ENCODE measurements around the gene EMC10.

DNA sequence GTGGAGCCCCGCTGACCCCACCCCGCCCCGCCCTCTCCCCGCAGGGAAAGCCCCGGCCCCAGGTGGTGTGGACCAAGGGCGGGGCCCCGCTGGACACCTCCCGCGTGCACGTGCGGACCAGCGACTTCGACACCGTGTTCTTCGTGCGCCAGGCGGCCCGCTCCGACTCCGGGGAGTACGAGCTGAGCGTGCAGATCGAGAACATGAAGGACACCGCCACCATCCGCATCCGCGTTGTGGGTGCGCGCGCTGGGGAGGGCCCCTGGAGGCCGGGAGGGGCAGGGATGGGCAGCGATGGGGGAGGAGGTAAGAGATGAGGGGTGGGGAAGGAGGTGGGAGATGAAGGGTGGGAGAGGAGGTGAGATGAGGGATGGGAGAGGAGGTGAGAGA is 17.2 kb upstream of the EMC10 start:
- TF ChIP-seq, protein P1, sequence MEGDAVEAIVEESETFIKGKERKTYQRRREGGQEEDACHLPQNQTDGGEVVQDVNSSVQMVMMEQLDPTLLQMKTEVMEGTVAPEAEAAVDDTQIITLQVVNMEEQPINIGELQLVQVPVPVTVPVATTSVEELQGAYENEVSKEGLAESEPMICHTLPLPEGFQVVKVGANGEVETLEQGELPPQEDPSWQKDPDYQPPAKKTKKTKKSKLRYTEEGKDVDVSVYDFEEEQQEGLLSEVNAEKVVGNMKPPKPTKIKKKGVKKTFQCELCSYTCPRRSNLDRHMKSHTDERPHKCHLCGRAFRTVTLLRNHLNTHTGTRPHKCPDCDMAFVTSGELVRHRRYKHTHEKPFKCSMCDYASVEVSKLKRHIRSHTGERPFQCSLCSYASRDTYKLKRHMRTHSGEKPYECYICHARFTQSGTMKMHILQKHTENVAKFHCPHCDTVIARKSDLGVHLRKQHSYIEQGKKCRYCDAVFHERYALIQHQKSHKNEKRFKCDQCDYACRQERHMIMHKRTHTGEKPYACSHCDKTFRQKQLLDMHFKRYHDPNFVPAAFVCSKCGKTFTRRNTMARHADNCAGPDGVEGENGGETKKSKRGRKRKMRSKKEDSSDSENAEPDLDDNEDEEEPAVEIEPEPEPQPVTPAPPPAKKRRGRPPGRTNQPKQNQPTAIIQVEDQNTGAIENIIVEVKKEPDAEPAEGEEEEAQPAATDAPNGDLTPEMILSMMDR (IDR thresholded peaks at IDR 0.05; ENCODE audit: low read length) = no peak
- TF ChIP-seq EZH2phosphoT487 (IDR thresholded peaks at IDR 0.05; ENCODE audit: low read length) (no peak), EZH2 (optimal IDR thresholded peaks at IDR 0.05; ENCODE audit: low read depth, low read length) (no peak)
